HepG2 (cell line): Measurements from ENCODE around the gene ARMH3. TPM values are rescaled to one million over a fixed set of nuclear protein-coding genes. Genes with fewer than 3 reads are reported as not detected.

Source experiments
- ELF4 ChIP-seq: sonication (generic); formaldehyde crosslinking; IDR thresholded peaks from 2 replicates; pipeline ENCODE4 v1.5.0; 2020; ENCODE audit warnings: missing genetic modification reagents, mild to moderate bottlenecking, moderate library complexity, borderline replicate concordance
- KAT7 ChIP-seq: IDR thresholded peaks from 2 replicates; pipeline ENCODE4 v1.6.1; 2018; ENCODE audit warnings: borderline replicate concordance, missing compliant biosample characterization
- MLLT10 ChIP-seq: sonication (generic); formaldehyde crosslinking; IDR thresholded peaks from 2 replicates; pipeline ENCODE4 v1.4.0; 2020; ENCODE audit warnings: missing genetic modification reagents
- RFX5 ChIP-seq: IDR thresholded peaks from 2 replicates; pipeline ENCODE4 v1.6.1; 2011; ENCODE audit warnings: low read depth, low read length, improper control_type of control experiment
- TCF12 ChIP-seq, 2 experiments: fragments of 450-650 bp in 1 of 2; sonication (generic) in 1 of 2; formaldehyde crosslinking in 1 of 2; IDR thresholded peaks; 2 replicates each; pipeline versions ENCODE4 v1.6.1 to v1.8.0; 2017 to 2022; ENCODE audit warnings: antibody characterized with exemption in 1 of 2, mild to moderate bottlenecking in 1 of 2, missing genetic modification reagents in 1 of 2, moderate library complexity in 1 of 2
- U2AF1 ChIP-seq: fragments of 200-400 bp; formaldehyde crosslinking; optimal IDR thresholded peaks from 2 replicates; pipeline ENCODE3; 2017; ENCODE audit warnings: mild to moderate bottlenecking, low read depth, low read length
- ZFP1 ChIP-seq: IDR thresholded peaks from 2 replicates; pipeline ENCODE4 v1.6.1; 2016
- ZNF441 ChIP-seq: sonication (generic); formaldehyde crosslinking; IDR thresholded peaks from 2 replicates; pipeline ENCODE4 v1.7.0; 2021; ENCODE audit warnings: missing genetic modification reagents, borderline replicate concordance
- ZNF547 ChIP-seq: sonication (generic); formaldehyde crosslinking; IDR thresholded peaks from 2 replicates; pipeline ENCODE4 v1.5.1; 2020; ENCODE audit warnings: mild to moderate bottlenecking, missing genetic modification reagents
- ZNF747 ChIP-seq: sonication (generic); formaldehyde crosslinking; IDR thresholded peaks from 2 replicates; pipeline ENCODE4 v1.8.1; 2023; ENCODE audit warnings: missing genetic modification reagents, mild to moderate bottlenecking, borderline replicate concordance
- polyA plus RNA-seq, 8 experiments: library from polyadenylated mRNA; depleted of rRNA in 3 of 8; stranded (reverse) in 7 of 8; unstranded in 1 of 8; fragments of >200 nt; fragmentation: Illumina TruSeq in 4 of 8; extraction: Trizol in 4 of 8; gene quantifications; 2 replicates each; pipeline versions ENCODE4 v1.2.1 to v1.2.3, GENCODE V29; 2011 to 2016; ENCODE audit warnings: low read depth in 4 of 8, missing spikeins in 1 of 8, mixed read lengths in 1 of 8; ENCODE audit not compliant: insufficient read depth in 1 of 8
- total RNA-seq, 5 experiments: library from RNA; depleted of rRNA; stranded (reverse); fragments of >200 nt; fragmentation: Illumina TruSeq; extraction: Trizol; gene quantifications; 2 replicates each; pipeline ENCODE4 v1.2.3, GENCODE V29; 2016; ENCODE audit warnings: low read depth in 1 of 5
- TF ChIP-seq, protein P1 (sequence below): sonication (generic); formaldehyde crosslinking; IDR thresholded peaks from 2 replicates; pipeline ENCODE4 v1.5.0; 2020; ENCODE audit warnings: mild to moderate bottlenecking, missing genetic modification reagents
- TF ChIP-seq, protein P2 (sequence below): sonication (generic); formaldehyde crosslinking; IDR thresholded peaks from 2 replicates; pipeline ENCODE4 v1.8.1; 2023; ENCODE audit warnings: mild to moderate bottlenecking, inconsistent platforms, moderate library complexity, missing genetic modification reagents, borderline replicate concordance
- TF ChIP-seq, protein P3 (sequence below): sonication (generic); formaldehyde crosslinking; conservative IDR thresholded peaks from 2 replicates; pipeline ENCODE4 v1.4.0; 2020; ENCODE audit warnings: missing genetic modification reagents
- TF ChIP-seq, protein P4 (sequence below): sonication (generic); formaldehyde crosslinking; IDR thresholded peaks from 2 replicates; pipeline ENCODE4; 2020; ENCODE audit warnings: missing genetic modification reagents, mild to moderate bottlenecking, borderline replicate concordance
- TF ChIP-seq, protein P5 (sequence below): sonication (generic); formaldehyde crosslinking; IDR thresholded peaks from 2 replicates; pipeline ENCODE4 v1.8.0; 2022; ENCODE audit warnings: mild to moderate bottlenecking, missing genetic modification reagents; ENCODE audit not compliant: insufficient replicate concordance
- TF ChIP-seq, protein P6 (sequence below): IDR thresholded peaks from 2 replicates; pipeline ENCODE4 v1.6.1; 2012; ENCODE audit warnings: inconsistent platforms
- TF ChIP-seq, protein P7 (sequence below): IDR thresholded peaks from 2 replicates; pipeline ENCODE4 v1.6.1; 2016; ENCODE audit warnings: control low read depth

Gene ARMH3
- total and polyA plus RNA-seq, 2 of the 13 experiments (the other 11 are each of a cell fraction or from before 2014, with no cell fraction given): 8.4 to 16.9 TPM

DNA sequence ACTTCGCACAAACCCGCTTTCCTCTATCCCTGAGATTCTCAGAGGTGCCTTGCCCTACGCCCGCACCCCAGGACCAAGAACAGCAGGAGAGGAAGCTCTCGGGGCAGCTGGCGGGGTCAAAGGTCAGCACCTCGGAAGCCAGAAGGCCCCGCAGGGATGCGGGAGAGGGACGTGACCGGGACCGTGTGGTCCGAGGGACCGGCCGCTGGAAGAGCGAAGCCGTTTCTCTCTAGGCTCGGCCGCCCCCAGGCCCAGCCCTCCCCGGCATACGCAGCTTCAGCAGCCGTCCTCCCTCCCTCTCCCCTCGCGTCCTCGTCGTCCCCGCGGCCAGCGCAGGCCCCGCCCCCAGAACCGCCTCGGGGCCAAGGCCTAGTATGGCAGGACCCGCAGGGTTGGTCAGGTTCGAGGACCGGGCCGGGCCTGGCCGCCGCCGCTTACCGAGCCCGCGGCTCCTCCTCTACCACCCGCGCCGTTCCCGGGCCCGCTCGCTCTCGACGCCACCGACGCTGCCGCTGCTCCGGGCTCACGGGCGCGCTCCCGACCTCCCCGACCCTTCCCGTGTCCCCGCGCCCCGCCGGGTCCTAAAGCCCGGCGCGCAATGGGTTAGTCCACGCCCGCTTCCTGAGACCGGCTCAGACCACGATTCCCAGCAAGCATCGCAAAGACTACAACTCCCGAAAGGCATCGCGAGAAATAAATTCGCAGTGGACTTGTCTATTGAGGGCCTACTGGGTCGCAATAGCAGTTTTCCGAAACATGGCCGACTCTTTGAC lies at the start of gene ARMH3 (continued):
- TF ChIP-seq, protein P1, sequence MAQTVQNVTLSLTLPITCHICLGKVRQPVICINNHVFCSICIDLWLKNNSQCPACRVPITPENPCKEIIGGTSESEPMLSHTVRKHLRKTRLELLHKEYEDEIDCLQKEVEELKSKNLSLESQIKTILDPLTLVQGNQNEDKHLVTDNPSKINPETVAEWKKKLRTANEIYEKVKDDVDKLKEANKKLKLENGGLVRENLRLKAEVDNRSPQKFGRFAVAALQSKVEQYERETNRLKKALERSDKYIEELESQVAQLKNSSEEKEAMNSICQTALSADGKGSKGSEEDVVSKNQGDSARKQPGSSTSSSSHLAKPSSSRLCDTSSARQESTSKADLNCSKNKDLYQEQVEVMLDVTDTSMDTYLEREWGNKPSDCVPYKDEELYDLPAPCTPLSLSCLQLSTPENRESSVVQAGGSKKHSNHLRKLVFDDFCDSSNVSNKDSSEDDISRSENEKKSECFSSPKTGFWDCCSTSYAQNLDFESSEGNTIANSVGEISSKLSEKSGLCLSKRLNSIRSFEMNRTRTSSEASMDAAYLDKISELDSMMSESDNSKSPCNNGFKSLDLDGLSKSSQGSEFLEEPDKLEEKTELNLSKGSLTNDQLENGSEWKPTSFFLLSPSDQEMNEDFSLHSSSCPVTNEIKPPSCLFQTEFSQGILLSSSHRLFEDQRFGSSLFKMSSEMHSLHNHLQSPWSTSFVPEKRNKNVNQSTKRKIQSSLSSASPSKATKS (CRISPR knock-in tag): no peak
- TF ChIP-seq, protein P2, sequence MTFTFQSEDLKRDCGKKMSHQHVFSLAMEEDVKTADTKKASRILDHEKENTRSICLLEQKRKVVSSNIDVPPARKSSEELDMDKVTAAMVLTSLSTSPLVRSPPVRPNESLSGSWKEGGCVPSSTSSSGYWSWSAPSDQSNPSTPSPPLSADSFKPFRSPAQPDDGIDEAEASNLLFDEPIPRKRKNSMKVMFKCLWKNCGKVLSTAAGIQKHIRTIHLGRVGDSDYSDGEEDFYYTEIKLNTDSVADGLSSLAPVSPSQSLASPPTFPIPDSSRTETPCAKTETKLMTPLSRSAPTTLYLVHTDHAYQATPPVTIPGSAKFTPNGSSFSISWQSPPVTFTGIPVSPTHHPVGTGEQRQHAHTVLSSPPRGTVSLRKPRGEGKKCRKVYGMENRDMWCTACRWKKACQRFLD (CRISPR knock-in tag): peak; percentile 97
- TF ChIP-seq, protein P3, sequence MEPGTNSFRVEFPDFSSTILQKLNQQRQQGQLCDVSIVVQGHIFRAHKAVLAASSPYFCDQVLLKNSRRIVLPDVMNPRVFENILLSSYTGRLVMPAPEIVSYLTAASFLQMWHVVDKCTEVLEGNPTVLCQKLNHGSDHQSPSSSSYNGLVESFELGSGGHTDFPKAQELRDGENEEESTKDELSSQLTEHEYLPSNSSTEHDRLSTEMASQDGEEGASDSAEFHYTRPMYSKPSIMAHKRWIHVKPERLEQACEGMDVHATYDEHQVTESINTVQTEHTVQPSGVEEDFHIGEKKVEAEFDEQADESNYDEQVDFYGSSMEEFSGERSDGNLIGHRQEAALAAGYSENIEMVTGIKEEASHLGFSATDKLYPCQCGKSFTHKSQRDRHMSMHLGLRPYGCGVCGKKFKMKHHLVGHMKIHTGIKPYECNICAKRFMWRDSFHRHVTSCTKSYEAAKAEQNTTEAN (CRISPR knock-in tag): peak; percentile 84
- TF ChIP-seq, protein P4, sequence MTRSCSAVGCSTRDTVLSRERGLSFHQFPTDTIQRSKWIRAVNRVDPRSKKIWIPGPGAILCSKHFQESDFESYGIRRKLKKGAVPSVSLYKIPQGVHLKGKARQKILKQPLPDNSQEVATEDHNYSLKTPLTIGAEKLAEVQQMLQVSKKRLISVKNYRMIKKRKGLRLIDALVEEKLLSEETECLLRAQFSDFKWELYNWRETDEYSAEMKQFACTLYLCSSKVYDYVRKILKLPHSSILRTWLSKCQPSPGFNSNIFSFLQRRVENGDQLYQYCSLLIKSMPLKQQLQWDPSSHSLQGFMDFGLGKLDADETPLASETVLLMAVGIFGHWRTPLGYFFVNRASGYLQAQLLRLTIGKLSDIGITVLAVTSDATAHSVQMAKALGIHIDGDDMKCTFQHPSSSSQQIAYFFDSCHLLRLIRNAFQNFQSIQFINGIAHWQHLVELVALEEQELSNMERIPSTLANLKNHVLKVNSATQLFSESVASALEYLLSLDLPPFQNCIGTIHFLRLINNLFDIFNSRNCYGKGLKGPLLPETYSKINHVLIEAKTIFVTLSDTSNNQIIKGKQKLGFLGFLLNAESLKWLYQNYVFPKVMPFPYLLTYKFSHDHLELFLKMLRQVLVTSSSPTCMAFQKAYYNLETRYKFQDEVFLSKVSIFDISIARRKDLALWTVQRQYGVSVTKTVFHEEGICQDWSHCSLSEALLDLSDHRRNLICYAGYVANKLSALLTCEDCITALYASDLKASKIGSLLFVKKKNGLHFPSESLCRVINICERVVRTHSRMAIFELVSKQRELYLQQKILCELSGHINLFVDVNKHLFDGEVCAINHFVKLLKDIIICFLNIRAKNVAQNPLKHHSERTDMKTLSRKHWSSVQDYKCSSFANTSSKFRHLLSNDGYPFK: peak; percentile 60; the same call in 1 of the 2 replicates
- TF ChIP-seq U2AF1 (no peak), MLLT10 (CRISPR knock-in tag) (no peak), TCF12 (IDR thresholded peaks at IDR 0.05) (no peak), TCF12 (CRISPR knock-in tag; IDR thresholded peaks at IDR 0.05) (no peak), ZNF747 (CRISPR knock-in tag) (no peak), ZNF441 (CRISPR knock-in tag) (peak; percentile 70; the same call in 1 of the 2 replicates), ZFP1 (CRISPR knock-in tag) (no peak), ELF4 (CRISPR knock-in tag) (no peak), RFX5 (0 out of 2 replicates have a peak, but pooled peaks have one; percentile 29), ZNF547 (CRISPR knock-in tag) (peak; percentile 75; the same call in 1 of the 2 replicates), KAT7 (CRISPR knock-in tag) (peak; percentile 97)
- TF ChIP-seq, protein P5, sequence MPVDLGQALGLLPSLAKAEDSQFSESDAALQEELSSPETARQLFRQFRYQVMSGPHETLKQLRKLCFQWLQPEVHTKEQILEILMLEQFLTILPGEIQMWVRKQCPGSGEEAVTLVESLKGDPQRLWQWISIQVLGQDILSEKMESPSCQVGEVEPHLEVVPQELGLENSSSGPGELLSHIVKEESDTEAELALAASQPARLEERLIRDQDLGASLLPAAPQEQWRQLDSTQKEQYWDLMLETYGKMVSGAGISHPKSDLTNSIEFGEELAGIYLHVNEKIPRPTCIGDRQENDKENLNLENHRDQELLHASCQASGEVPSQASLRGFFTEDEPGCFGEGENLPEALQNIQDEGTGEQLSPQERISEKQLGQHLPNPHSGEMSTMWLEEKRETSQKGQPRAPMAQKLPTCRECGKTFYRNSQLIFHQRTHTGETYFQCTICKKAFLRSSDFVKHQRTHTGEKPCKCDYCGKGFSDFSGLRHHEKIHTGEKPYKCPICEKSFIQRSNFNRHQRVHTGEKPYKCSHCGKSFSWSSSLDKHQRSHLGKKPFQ (CRISPR knock-in tag): peak; percentile 7
- TF ChIP-seq, protein P6, sequence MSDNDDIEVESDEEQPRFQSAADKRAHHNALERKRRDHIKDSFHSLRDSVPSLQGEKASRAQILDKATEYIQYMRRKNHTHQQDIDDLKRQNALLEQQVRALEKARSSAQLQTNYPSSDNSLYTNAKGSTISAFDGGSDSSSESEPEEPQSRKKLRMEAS: peak; percentile 87
- TF ChIP-seq, protein P7, sequence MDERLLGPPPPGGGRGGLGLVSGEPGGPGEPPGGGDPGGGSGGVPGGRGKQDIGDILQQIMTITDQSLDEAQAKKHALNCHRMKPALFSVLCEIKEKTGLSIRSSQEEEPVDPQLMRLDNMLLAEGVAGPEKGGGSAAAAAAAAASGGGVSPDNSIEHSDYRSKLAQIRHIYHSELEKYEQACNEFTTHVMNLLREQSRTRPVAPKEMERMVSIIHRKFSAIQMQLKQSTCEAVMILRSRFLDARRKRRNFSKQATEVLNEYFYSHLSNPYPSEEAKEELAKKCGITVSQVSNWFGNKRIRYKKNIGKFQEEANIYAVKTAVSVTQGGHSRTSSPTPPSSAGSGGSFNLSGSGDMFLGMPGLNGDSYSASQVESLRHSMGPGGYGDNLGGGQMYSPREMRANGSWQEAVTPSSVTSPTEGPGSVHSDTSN: no peak
